Neural progenitor cell (in vitro differentiated cells): Measurements from ENCODE around the gene F11R. TPM values are rescaled to one million over a fixed set of nuclear protein-coding genes. Genes with fewer than 3 reads are reported as not detected.
A peak's percentile ranks its signal among the peaks of the same experiment; 100 is the strongest.

Experiments used
- DNase-seq: peaks from one replicate; pipeline ENCODE4 v3.0.0-alpha.2; 2016; ENCODE audit warnings: low spot score
- H2AFZ ChIP-seq: fragments of 200-600 bp; sonication (generic); replicated peaks from 2 replicates; pipeline ENCODE4 v1.6.1; 2016; ENCODE audit warnings: antibody characterized with exemption
- H3F3A ChIP-seq: fragments of 200-600 bp; sonication (generic); 2 replicates; pipeline ENCODE4 v1.6.1; 2016; ENCODE audit warnings: antibody characterized with exemption, low read depth
- H3K27ac ChIP-seq: fragments of 200-600 bp; sonication (generic); 2 replicates; pipeline ENCODE4 v1.5.1; 2016; ENCODE audit warnings: mild to moderate bottlenecking
- H3K27me3 ChIP-seq: fragments of 200-600 bp; sonication (generic); 2 replicates; pipeline ENCODE4 v1.6.1; 2016; ENCODE audit warnings: mild to moderate bottlenecking, moderate library complexity
- H3K36me3 ChIP-seq: fragments of 200-600 bp; sonication (generic); 2 replicates; pipeline ENCODE4 v1.5.1; 2016
- H3K4me1 ChIP-seq: fragments of 200-600 bp; sonication (generic); 2 replicates; pipeline ENCODE4 v1.6.1; 2016; ENCODE audit warnings: mixed run types
- H3K4me2 ChIP-seq: fragments of 200-600 bp; sonication (generic); 2 replicates; pipeline ENCODE4 v1.6.1; 2016
- H3K4me3 ChIP-seq: fragments of 200-600 bp; sonication (generic); 2 replicates; pipeline ENCODE4 v1.5.1; 2016
- H3K79me2 ChIP-seq: fragments of 200-600 bp; sonication (generic); 2 replicates; pipeline ENCODE4 v1.6.1; 2016; ENCODE audit warnings: low read depth
- H3K9ac ChIP-seq: fragments of 200-600 bp; sonication (generic); 2 replicates; pipeline ENCODE4 v1.6.1; 2016
- H3K9me3 ChIP-seq: fragments of 200-600 bp; sonication (generic); 2 replicates; pipeline ENCODE4 v1.5.1; 2016; ENCODE audit warnings: low read depth
- H4K20me1 ChIP-seq: fragments of 200-600 bp; sonication (generic); 2 replicates; pipeline ENCODE4 v1.6.1; 2016; ENCODE audit warnings: low read depth
- H3K27ac Mint-ChIP-seq: 3 replicates; pipeline ENCODE4 v1.8.0; 2021; ENCODE audit warnings: mixed read lengths
- H3K27me3 Mint-ChIP-seq: 2 replicates; pipeline ENCODE4 v1.8.0; 2022; ENCODE audit warnings: low read depth, mild to moderate bottlenecking, inconsistent platforms, moderate library complexity, mixed read lengths; ENCODE audit not compliant: insufficient read depth
- H3K36me3 Mint-ChIP-seq: 3 replicates; pipeline ENCODE4 v1.8.0; 2021; ENCODE audit warnings: mixed read lengths
- H3K4me1 Mint-ChIP-seq: 3 replicates; pipeline ENCODE4 v1.8.0; 2021; ENCODE audit warnings: mixed read lengths
- H3K4me3 Mint-ChIP-seq: 3 replicates; pipeline ENCODE4 v1.8.0; 2021; ENCODE audit warnings: mild to moderate bottlenecking, moderate library complexity, mixed read lengths
- H3K9me3 Mint-ChIP-seq: 3 replicates; pipeline ENCODE4 v1.8.0; 2020; ENCODE audit warnings: mixed read lengths
- EZH2 ChIP-seq: fragments of 200-600 bp; sonication (generic); IDR thresholded peaks from 2 replicates; pipeline ENCODE4 v1.6.1; 2017; ENCODE audit warnings: antibody characterized with exemption, mild to moderate bottlenecking, moderate library complexity
- EZH2phosphoT487 ChIP-seq: fragments of 200-600 bp; sonication (generic); IDR thresholded peaks from 2 replicates; pipeline ENCODE4 v1.6.1; 2017; ENCODE audit warnings: antibody characterized with exemption
- total RNA-seq: library from RNA; depleted of rRNA; stranded (reverse); fragments of >200 nt; gene quantifications from 2 replicates; pipeline ENCODE4 v1.2.3, GENCODE V29; 2015; ENCODE audit warnings: low replicate concordance
- TF ChIP-seq, protein P1 (sequence below): fragments of 200-600 bp; sonication (generic); IDR thresholded peaks from 2 replicates; pipeline ENCODE4 v1.5.1; 2017; ENCODE audit warnings: antibody characterized with exemption, mild to moderate bottlenecking

F11R gene
- total RNA-seq, 1 donor from 2014 or later = 60.0 TPM

DNA sequence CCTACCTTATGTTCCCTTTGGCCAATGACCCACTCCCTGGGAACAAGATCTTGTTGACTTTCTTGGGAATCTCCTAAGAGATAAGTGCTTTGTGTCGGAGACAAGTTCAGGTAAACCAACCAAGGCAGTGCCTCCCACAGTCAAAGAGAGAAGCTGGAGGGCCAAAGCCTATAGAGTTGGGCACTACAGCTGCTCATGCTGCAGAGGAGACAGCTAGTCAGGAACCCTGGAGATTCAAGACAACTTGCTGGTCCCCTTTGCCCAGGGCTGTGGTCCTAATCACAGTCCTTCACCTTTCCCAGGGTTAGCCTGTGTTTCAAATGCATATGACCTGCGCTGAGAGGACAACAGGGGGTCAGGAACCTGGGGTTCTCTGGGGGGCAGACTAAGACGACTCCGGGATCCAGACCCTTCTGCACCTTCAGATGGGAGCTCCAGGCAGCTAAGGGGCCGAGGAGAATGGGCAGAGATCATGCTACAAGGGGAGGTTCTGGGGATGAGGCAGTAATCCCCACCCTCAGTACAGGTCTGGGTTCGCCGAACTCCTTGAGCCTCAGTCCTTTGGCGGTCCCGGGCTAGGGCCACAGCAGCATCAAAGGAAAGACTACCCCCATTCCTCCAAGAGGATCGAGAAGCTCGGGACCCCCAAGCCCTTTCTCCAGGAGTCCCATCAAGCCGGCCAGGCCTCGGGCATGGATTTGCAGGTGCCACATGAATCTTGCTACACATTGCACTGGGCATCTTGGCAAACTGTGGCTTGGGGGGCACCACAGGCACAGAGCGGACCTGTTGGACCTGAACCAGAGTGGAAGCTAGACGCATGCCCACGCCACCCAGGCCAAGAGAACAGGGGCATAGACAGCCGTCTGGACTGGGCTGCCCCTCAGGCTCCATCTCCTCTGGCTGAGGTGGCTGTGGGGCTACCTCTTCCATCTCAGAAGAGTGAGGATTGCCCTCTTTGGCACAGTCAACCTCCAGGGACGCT lies 26.8 kb upstream of the F11R start:
- Histone ChIP-seq H3K79me2 (peaks cover 25% of the 10 kb centered on the region), H3K9ac (no peak overlapping the region), H3K4me1 (peaks cover 12% of the 10 kb centered on the region), H3K36me3 (no peaks in the 10 kb centered on the region), H3K9me3 (no peaks in the 10 kb centered on the region), H3F3A (peaks cover 14% of the 10 kb centered on the region), H2AFZ (no peak overlapping the region), H3K27ac (no peak overlapping the region), H3K27me3 (peaks cover 9% of the 10 kb centered on the region), H3K4me3 (no peak overlapping the region), H3K4me2 (no peak overlapping the region), H4K20me1 (peaks cover 11% of the 10 kb centered on the region)
- TF ChIP-seq EZH2 (no peak), EZH2phosphoT487 (no peak)
- TF ChIP-seq, protein P1, sequence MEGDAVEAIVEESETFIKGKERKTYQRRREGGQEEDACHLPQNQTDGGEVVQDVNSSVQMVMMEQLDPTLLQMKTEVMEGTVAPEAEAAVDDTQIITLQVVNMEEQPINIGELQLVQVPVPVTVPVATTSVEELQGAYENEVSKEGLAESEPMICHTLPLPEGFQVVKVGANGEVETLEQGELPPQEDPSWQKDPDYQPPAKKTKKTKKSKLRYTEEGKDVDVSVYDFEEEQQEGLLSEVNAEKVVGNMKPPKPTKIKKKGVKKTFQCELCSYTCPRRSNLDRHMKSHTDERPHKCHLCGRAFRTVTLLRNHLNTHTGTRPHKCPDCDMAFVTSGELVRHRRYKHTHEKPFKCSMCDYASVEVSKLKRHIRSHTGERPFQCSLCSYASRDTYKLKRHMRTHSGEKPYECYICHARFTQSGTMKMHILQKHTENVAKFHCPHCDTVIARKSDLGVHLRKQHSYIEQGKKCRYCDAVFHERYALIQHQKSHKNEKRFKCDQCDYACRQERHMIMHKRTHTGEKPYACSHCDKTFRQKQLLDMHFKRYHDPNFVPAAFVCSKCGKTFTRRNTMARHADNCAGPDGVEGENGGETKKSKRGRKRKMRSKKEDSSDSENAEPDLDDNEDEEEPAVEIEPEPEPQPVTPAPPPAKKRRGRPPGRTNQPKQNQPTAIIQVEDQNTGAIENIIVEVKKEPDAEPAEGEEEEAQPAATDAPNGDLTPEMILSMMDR = no peak
- peaks cover 35% of the 10 kb centered on the region for H3K9me3 Mint-ChIP-seq
- peaks cover 11% of the 10 kb centered on the region for H3K4me1 Mint-ChIP-seq
- peak overlapping the region; percentile 96 for H3K4me3 Mint-ChIP-seq
- H3K27ac Mint-ChIP-seq = no peak overlapping the region
- H3K36me3 Mint-ChIP-seq = peaks cover 10% of the 10 kb centered on the region
- no peak for DNase-seq
- H3K27me3 Mint-ChIP-seq = peaks cover 6% of the 10 kb centered on the region

DNA sequence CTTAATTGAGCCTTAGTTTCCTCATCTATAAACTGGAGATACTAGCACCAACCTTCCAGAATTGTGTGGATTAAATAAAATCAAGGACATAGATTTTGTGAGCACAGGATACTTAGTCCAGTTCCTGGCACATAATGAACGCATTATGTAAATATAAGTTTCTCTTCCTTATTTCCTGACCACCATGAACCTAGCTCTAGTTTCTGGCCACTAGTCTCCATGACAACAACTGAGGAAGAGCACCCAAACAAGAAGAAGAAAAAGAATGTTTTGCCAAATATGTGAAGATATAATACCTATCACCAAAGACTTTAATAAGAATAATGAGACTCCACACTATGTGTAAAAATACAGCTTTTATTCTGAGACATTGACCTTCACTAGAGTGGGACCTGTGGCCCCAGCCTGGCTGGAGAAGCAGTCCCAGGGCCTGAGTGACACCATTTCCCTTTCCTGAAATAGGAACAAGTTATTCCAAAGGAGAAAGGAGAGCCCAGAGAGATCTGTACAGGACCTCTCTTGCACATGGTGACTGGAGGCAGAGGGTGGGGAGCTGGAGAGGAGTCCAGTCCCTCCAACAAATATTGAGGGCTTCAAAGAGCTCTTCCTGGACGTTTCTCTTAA lies 25.8 kb upstream of the F11R start:
- no peak overlapping the region for H3K9ac ChIP-seq
- peaks cover 19% of the 10 kb centered on the region for H3K36me3 Mint-ChIP-seq
- H3K4me1 Mint-ChIP-seq = peaks cover 11% of the 10 kb centered on the region
- peaks cover 35% of the 10 kb centered on the region for H3K9me3 Mint-ChIP-seq
- no peaks in the 10 kb centered on the region for H3K36me3 ChIP-seq
- peak overlapping the region; percentile 96 for H3K4me3 Mint-ChIP-seq
- H2AFZ ChIP-seq = no peak overlapping the region
- peaks cover 27% of the 10 kb centered on the region for H3K79me2 ChIP-seq
- peaks cover 11% of the 10 kb centered on the region for H4K20me1 ChIP-seq
- no peaks in the 10 kb centered on the region for H3K9me3 ChIP-seq
- TF ChIP-seq, protein P1 = no peak
- TF ChIP-seq EZH2 = no peak
- TF ChIP-seq EZH2phosphoT487 = no peak
- peaks cover 9% of the 10 kb centered on the region for H3K27me3 ChIP-seq
- H3K27ac ChIP-seq = no peak overlapping the region
- H3K27me3 Mint-ChIP-seq = peaks cover 6% of the 10 kb centered on the region
- DNase-seq = no peak
- peak overlapping the region; percentile 83 for H3K4me2 ChIP-seq
- peak overlapping the region; percentile 67 for H3K4me3 ChIP-seq
- peaks cover 14% of the 10 kb centered on the region for H3F3A ChIP-seq
- no peak overlapping the region for H3K27ac Mint-ChIP-seq
- peaks cover 12% of the 10 kb centered on the region for H3K4me1 ChIP-seq

DNA sequence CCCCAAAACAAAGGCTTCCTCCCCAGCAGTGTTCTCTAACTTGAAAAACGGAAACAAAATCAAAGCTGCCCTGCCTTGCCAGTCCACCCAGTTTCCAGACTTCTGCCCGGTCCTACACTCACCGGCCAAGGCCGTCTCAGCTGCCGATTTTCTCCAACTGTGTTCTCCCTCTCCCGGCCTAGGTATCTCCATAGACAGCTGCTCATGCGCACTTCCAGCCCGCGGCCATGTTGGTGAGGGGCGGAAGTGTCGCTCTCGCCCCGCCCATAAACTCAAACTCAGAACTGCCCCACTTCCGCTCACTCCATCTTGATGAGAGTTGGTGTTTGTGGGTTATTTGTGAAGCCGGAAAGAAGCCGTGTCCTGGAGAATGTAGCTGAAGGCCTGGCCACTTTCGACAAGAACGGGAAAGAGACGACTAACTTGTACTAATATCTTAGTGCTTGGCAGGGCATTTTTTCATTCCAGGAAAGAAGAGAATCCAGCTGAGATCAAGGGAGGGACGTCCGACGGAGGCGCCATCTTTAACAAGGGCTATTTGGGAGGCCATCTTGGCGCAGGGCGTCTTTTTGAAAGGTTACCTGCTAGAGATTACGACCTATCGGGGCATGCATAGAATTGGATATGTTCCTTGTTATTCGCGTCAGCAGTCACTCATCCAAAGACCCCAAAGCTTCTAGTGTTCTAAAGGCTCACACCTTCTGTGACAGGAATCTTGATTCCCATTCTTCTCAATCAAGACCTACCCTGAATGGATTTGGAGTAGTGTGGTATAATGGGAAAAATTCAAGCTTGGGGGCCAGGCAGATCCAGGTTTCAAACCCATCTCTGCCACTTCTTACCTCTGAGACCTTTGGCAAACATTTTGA lies 25.0 kb upstream of the F11R start, which contains the start of gene USF1:
Gene USF1 (minus strand): TSS at position 242 of the 869 bp plus-strand sequence. CDS start 2,702 bp downstream, outside the sequence.
- peaks cover 35% of the 10 kb centered on the region for H3K9me3 Mint-ChIP-seq
- Histone ChIP-seq H3K9ac (peak within 1 kb of the TSS; percentile 83), H2AFZ (peak within 1 kb of the TSS; percentile 93), H3K27ac (peak within 1 kb of the TSS; percentile 95), H3F3A (peaks cover 14% of the 10 kb centered on the region), H3K9me3 (no peaks in the 10 kb centered on the region), H4K20me1 (peaks cover 11% of the 10 kb centered on the region), H3K4me1 (peaks cover 12% of the 10 kb centered on the region), H3K4me2 (peak within 1 kb of the TSS; percentile 83), H3K4me3 (peak within 1 kb of the TSS; percentile 67), H3K36me3 (no peaks in the 10 kb centered on the region), H3K27me3 (peaks cover 9% of the 10 kb centered on the region), H3K79me2 (peaks cover 27% of the 10 kb centered on the region)
- TF ChIP-seq EZH2 = peak; percentile 80
- peak; percentile 37 for TF ChIP-seq EZH2phosphoT487
- TF ChIP-seq, protein P1 = no peak
- H3K36me3 Mint-ChIP-seq = peaks cover 22% of the 10 kb centered on the region
- H3K27ac Mint-ChIP-seq = peak within 1 kb of the TSS; percentile 100
- DNase-seq = peak; percentile 98
- peaks cover 6% of the 10 kb centered on the region for H3K27me3 Mint-ChIP-seq
- H3K4me3 Mint-ChIP-seq = peak within 1 kb of the TSS; percentile 96
- H3K4me1 Mint-ChIP-seq = peaks cover 11% of the 10 kb centered on the region
